Spleen (tissue), 11 donors: ENCODE results near the gene ANO2. TPM values are rescaled to one million over a fixed set of nuclear protein-coding genes. Genes with fewer than 3 reads are reported as not detected.
"Not testable (repeated sequence)": the region's sequence is repeated elsewhere in the genome, so short reads cannot be mapped to it uniquely, and the experiment has no call there.

Experiments
- DNase-seq: peaks from one replicate; pipeline ENCODE4 v3.0.0-alpha.2; 2020
- H3K27ac ChIP-seq, 8 donors: fragments of 200-600 bp; sonication (generic) in 7 of 8; 1 replicate in 4 of 8; 2 replicates in 4 of 8; pipeline versions ENCODE4 v1.5.0 to v1.8.0; 2016 to 2021; ENCODE audit warnings: inconsistent platforms in 4 of 8, mild to moderate bottlenecking in 4 of 8, moderate library complexity in 1 of 8
- H3K27me3 ChIP-seq, 7 donors: fragments of 200-600 bp; sonication (generic) in 6 of 7; replicated peaks in 1 of 7; 1 replicate in 4 of 7; 2 replicates in 3 of 7; pipeline versions ENCODE4 v1.5.0 to v1.8.0; 2016 to 2021; ENCODE audit warnings: inconsistent platforms in 3 of 7, mild to moderate bottlenecking in 1 of 7
- H3K36me3 ChIP-seq, 6 donors: fragments of 200-600 bp; sonication (generic) in 5 of 6; 1 replicate in 4 of 6; 2 replicates in 2 of 6; pipeline versions ENCODE4 v1.5.0 to v1.8.0; 2016 to 2021; ENCODE audit warnings: inconsistent platforms in 2 of 6
- H3K4me1 ChIP-seq, 6 donors: fragments of 200-600 bp; sonication (generic) in 5 of 6; 1 replicate in 3 of 6; 2 replicates in 3 of 6; pipeline versions ENCODE4 v1.5.0 to v1.8.0; 2016 to 2021; ENCODE audit warnings: inconsistent platforms in 3 of 6
- H3K4me3 ChIP-seq, 8 donors: fragments of 200-600 bp; sonication (generic) in 7 of 8; 1 replicate in 4 of 8; 2 replicates in 4 of 8; pipeline versions ENCODE4 v1.5.0 to v1.8.0; 2016 to 2021; ENCODE audit warnings: inconsistent platforms in 4 of 8, mild to moderate bottlenecking in 4 of 8, moderate library complexity in 2 of 8
- H3K9me3 ChIP-seq, 8 donors: fragments of 200-600 bp; sonication (generic) in 7 of 8; 1 replicate in 4 of 8; 2 replicates in 4 of 8; pipeline versions ENCODE4 v1.5.0 to v1.8.0; 2016 to 2021; ENCODE audit warnings: inconsistent platforms in 4 of 8
- CTCF ChIP-seq, 11 experiments: fragments of 200-600 bp in 7 of 11; fragments of 450-650 bp in 4 of 11; sonication (generic) in 4 of 11; IDR thresholded peaks in 8 of 11; conservative IDR thresholded peaks in 3 of 11; 1 replicate in 7 of 11; 2 replicates in 4 of 11; pipeline versions ENCODE4 v1.4.0 to v1.8.0; 2016 to 2021; ENCODE audit warnings: antibody characterized with exemption in 11 of 11, inconsistent platforms in 4 of 11, mild to moderate bottlenecking in 1 of 11
- POLR2A ChIP-seq, 3 donors: fragments of 450-650 bp; IDR thresholded peaks; one replicate each; pipeline ENCODE4 v1.5.1; 2017; ENCODE audit warnings: antibody characterized with exemption in 3 of 3, mild to moderate bottlenecking in 1 of 3
- POLR2AphosphoS5 ChIP-seq, 3 donors: sonication (generic); formaldehyde crosslinking; IDR thresholded peaks; one replicate each; pipeline ENCODE4 v1.5.1; 2017; ENCODE audit warnings: antibody characterized with exemption in 3 of 3
- WGBS, 5 donors: extraction: QIAGEN DNeasy Blood & Tissue Kit in 3 of 5; methylation state at CpG; one replicate each; pipeline versions ENCODE4 v1.1.5 to v1.1.7; 2013 to 2018; 5-methylcytosine and 5-hydroxymethylcytosine counted together
- intact Hi-C: fragments of 100-400 bp; cut with DNase I; formaldehyde crosslinking; loops from one replicate; pipeline ENCODE4 v1.15.0; 2023; ENCODE audit warnings: low total_unique reads
- polyA plus RNA-seq, 3 donors: library from polyadenylated mRNA; stranded (reverse); fragments of 200-250 nt; gene quantifications; one replicate each; pipeline ENCODE4 v1.2.1, GENCODE V29; 2013
- total RNA-seq, 7 donors: library from RNA; depleted of rRNA in 3 of 7; stranded (reverse); fragments of >200 nt in 3 of 7; fragmentation: NEBNext Ultra II Directional in 4 of 7; extraction: Animal tissue kit (Norgen Biotek cat#: 25700) in 4 of 7; gene quantifications; one replicate each; pipeline versions ENCODE4 v1.1.0 to v1.2.1, GENCODE V29; 2016 to 2021
- donor health status: healthy with polysubstance abuse.
- donor health status: DM: no; HTN: no; CAD: no; lungs with moderate emphysema.
- donor health status: DM: no; HTN: no; CAD: no.
- donor health status: Bipolar disorder and iron deficiency.
- donor health status: healthy.
- donor health status: DM: no; HTN: no; CAD: no.
- donor health status: DM: yes; HTN: yes; CAD: no.

The ANO2 gene
- total and polyA plus RNA-seq, 10 donors, result 1.1 to 35.1 (median 14.2) TPM

GRCh38 chr12:5827591-5827990, 117.5 kb downstream of the ANO2 start:
- DNase-seq, result no peak
- Histone ChIP-seq H3K4me3 (no peak overlapping the region), H3K9me3 (peaks cover 0 to 24% (median 13%) of the 10 kb centered on the region in 8 donors), H3K36me3 (peaks cover 0 to 5% (median 0%) of the 10 kb centered on the region in 6 donors), H3K4me1 (no peaks in the 10 kb centered on the region), H3K27ac (no peak overlapping the region), H3K27me3 (peaks cover 0 to 11% (median 0%) of the 10 kb centered on the region in 7 donors)
- TF ChIP-seq POLR2AphosphoS5 (IDR thresholded peaks at IDR 0.05), result no peak
- TF ChIP-seq CTCF (IDR thresholded peaks at IDR 0.05 in 8 of 11, conservative IDR thresholded peaks at IDR 0.05 in 3 of 11), result no peak
- 79 to 92% (median 87%) methylated on average over 18 to 22 of the region's 22 CpGs for WGBS, 5 donors
- intact Hi-C loops, result no loop called here

- intact Hi-C loops, DNase-seq: not testable (repeated sequence)
Observed at GRCh38 chr12:5825761-5826160, 119.3 kb downstream of the ANO2 start.

GRCh38 chr12:5818877-5819276, 126.2 kb downstream of the ANO2 start:
- H3K27ac ChIP-seq, H3K36me3 ChIP-seq, H3K4me1 ChIP-seq, intact Hi-C loops, DNase-seq, H3K27me3 ChIP-seq, H3K4me3 ChIP-seq: not testable (repeated sequence)
- 90 to 100% (median 94%) methylated on average over 1 of the region's 1 CpG for WGBS, 5 donors
- H3K9me3 ChIP-seq, result peaks cover 0 to 53% (median 30%) of the 10 kb centered on the region in 8 donors

More at GRCh38 chr12:5825761-5826160, 119.3 kb downstream of the ANO2 start:
- not testable (repeated sequence) for H3K36me3 ChIP-seq, H3K4me1 ChIP-seq, H3K4me3 ChIP-seq, H3K27ac ChIP-seq
- Histone ChIP-seq H3K9me3 (peaks cover 0 to 42% (median 14%) of the 10 kb centered on the region in 8 donors), H3K27me3 (peaks cover 0 to 11% (median 0%) of the 10 kb centered on the region in 7 donors)
- 62 to 70% (median 68%) methylated on average over 3 of the region's 3 CpGs for WGBS, 5 donors

GRCh38 chr12:5817246-5817645, 127.8 kb downstream of the ANO2 start:
- intact Hi-C loops, result no loop called here
- H3K36me3 ChIP-seq, result no peaks in the 10 kb centered on the region
- WGBS, 5 donors, result 75 to 84% (median 81%) methylated on average over 4 of the region's 4 CpGs
- H3K4me3 ChIP-seq, result no peak overlapping the region
- no peaks in the 10 kb centered on the region for H3K4me1 ChIP-seq
- no peak for TF ChIP-seq CTCF (IDR thresholded peaks at IDR 0.05 in 8 of 11, conservative IDR thresholded peaks at IDR 0.05 in 3 of 11)
- TF ChIP-seq POLR2A (IDR thresholded peaks at IDR 0.05), result no peak
- no peak for TF ChIP-seq POLR2AphosphoS5 (IDR thresholded peaks at IDR 0.05)
- H3K27ac ChIP-seq, result no peak overlapping the region
- H3K9me3 ChIP-seq, result peaks cover 0 to 36% (median 18%) of the 10 kb centered on the region in 8 donors
- no peak for DNase-seq
- no peaks in the 10 kb centered on the region for H3K27me3 ChIP-seq

GRCh38 chr12:5809586-5809985, 135.5 kb downstream of the ANO2 start:
- Histone ChIP-seq H3K4me3 (no peak overlapping the region), H3K9me3 (no peaks in the 10 kb centered on the region), H3K27me3 (peaks cover 0 to 8% (median 0%) of the 10 kb centered on the region in 7 donors), H3K4me1 (no peaks in the 10 kb centered on the region), H3K36me3 (peaks cover 0 to 7% (median 0%) of the 10 kb centered on the region in 6 donors), H3K27ac (no peak overlapping the region)
- no peak for DNase-seq
- intact Hi-C loops, result no loop called here
- TF ChIP-seq POLR2A (IDR thresholded peaks at IDR 0.05) (no peak), POLR2AphosphoS5 (IDR thresholded peaks at IDR 0.05) (no peak), CTCF (IDR thresholded peaks at IDR 0.05 in 8 of 11, conservative IDR thresholded peaks at IDR 0.05 in 3 of 11) (no peak)
- 80 to 84% (median 82%) methylated on average over 9 of the region's 9 CpGs for WGBS, 5 donors
